ENCODE results near the gene LPP. TPM values are rescaled to one million over a fixed set of nuclear protein-coding genes. Genes with fewer than 3 reads are reported as not detected.

The LPP gene
- total and polyA plus RNA-seq, 10 of the 15 experiments (the other 5 are each of a cell fraction or from before 2014, with no cell fraction given), result under 0.01 to 0.62 (median 0.03) TPM

- Histone ChIP-seq H3K27me3 (replicated peaks in 1 of 2; ENCODE audit: control insufficient read depth in 2 of 2, insufficient read depth in 2 of 2, low read length in 1 of 2) (no peaks in the 10 kb centered on the region; a peak in 2 of 4 replicates), H3K79me2 (ENCODE audit: control insufficient read depth, insufficient read depth, low read length) (no peaks in the 10 kb centered on the region), H3K36me3 (ENCODE audit: control insufficient read depth in 2 of 2, insufficient read depth in 2 of 2, low read length in 1 of 2) (no peaks in the 10 kb centered on the region), H3K4me3 (no peak overlapping the region), H3K27ac (ENCODE audit: control insufficient read depth, insufficient read depth) (no peak overlapping the region), H3K9me3 (replicated peaks; ENCODE audit: control insufficient read depth, insufficient read depth, low read length) (no peaks in the 10 kb centered on the region), H2AFZ (ENCODE audit: control insufficient read depth, low read depth, low read length) (no peak overlapping the region), H3K4me1 (ENCODE audit: control insufficient read depth, insufficient read depth, low read length) (no peaks in the 10 kb centered on the region), H3K9ac (ENCODE audit: control insufficient read depth, insufficient read depth, low read length) (no peak overlapping the region), H4K20me1 (ENCODE audit: control insufficient read depth, insufficient read depth) (no peaks in the 10 kb centered on the region), H3K4me2 (ENCODE audit: control insufficient read depth, insufficient read depth) (no peak overlapping the region)
- ChIA-PET POLR2A (no interaction called here), RAD21 (ENCODE audit: unreplicated experiment) (no interaction called here), CTCF (no interaction called here), SMC1A (ENCODE audit: uncharacterized antibody, unreplicated experiment) (no interaction called here)
- TF ChIP-seq SIX5 (IDR thresholded peaks at IDR 0.05; ENCODE audit: low read depth, low read length, severe bottlenecking) (no peak), SMARCA5 (IDR thresholded peaks at IDR 0.05) (no peak), PAX8 (IDR thresholded peaks at IDR 0.05) (no peak), SMAD5 (IDR thresholded peaks at IDR 0.05; ENCODE audit: low read depth) (no peak), TCF12 (IDR thresholded peaks at IDR 0.05; ENCODE audit: low read depth, low read length) (no peak), EZH2 (IDR thresholded peaks at IDR 0.05; ENCODE audit: borderline replicate concordance, control insufficient read depth, low read depth, low read length) (no peak), RBBP5 (conservative IDR thresholded peaks at IDR 0.05) (no peak), SUZ12 (IDR thresholded peaks at IDR 0.05; ENCODE audit: unreplicated experiment) (no peak), RFX5 (IDR thresholded peaks at IDR 0.05; ENCODE audit: low read depth, low read length) (no peak), NFYA (IDR thresholded peaks at IDR 0.05; ENCODE audit: borderline replicate concordance, low read depth, low read length) (no peak), PBX3 (IDR thresholded peaks at IDR 0.05; ENCODE audit: insufficient replicate concordance, low read depth, low read length) (no peak), WRNIP1 (IDR thresholded peaks at IDR 0.05; ENCODE audit: borderline replicate concordance, low read depth, low read length) (no peak), RELA (IDR thresholded peaks at IDR 0.05; ENCODE audit: borderline replicate concordance, partially characterized antibody) (no peak), CREM (IDR thresholded peaks at IDR 0.05; ENCODE audit: low read depth) (no peak), MEF2A (IDR thresholded peaks at IDR 0.05; ENCODE audit: insufficient read depth, low read depth, low read length) (no peak)
- intact Hi-C loops (cut with micrococcal nuclease; ENCODE audit: unreplicated experiment), result no loop called here
- BruUV-seq (replicated peaks), result no TSS peak
- in situ Hi-C loops (cut with MboI), result no loop called here
- FAIRE-seq (no peak), DNase-seq (ENCODE audit: low read depth, low spot score) (no peak), ATAC-seq (no peak)
- 65% methylated on average over 3 of the region's 3 CpGs for WGBS (ENCODE audit: insufficient coverage, insufficient replicate concordance, low lambda C conversion rate, missing lambda C conversion rate)
These were observed 502.4 kb downstream of the LPP start for GRCh38 chr3:188656196-188656982.

Measured in GM12878 (cell line).